HFF-Myc (cell line): Measurements from ENCODE around the gene NEMP2.
A peak's percentile ranks its signal among the peaks of the same experiment; 100 is the strongest.

ENCODE experiments used
- DNase-seq: peaks from one replicate; pipeline ENCODE4 v3.0.0-alpha.2; 2011; ENCODE audit warnings: low read depth; ENCODE audit errors: extremely low read depth
- H3K4me3 ChIP-seq: replicated peaks from 2 replicates; pipeline ENCODE4 v1.5.1; 2011; ENCODE audit warnings: low read depth, mild to moderate bottlenecking, control low read depth, low read length
- CTCF ChIP-seq: IDR thresholded peaks from 2 replicates; pipeline ENCODE4 v1.5.1; 2012; ENCODE audit warnings: mild to moderate bottlenecking, low read depth, low read length, control low read depth; ENCODE audit errors: missing control alignments

The NEMP2 gene

DNA sequence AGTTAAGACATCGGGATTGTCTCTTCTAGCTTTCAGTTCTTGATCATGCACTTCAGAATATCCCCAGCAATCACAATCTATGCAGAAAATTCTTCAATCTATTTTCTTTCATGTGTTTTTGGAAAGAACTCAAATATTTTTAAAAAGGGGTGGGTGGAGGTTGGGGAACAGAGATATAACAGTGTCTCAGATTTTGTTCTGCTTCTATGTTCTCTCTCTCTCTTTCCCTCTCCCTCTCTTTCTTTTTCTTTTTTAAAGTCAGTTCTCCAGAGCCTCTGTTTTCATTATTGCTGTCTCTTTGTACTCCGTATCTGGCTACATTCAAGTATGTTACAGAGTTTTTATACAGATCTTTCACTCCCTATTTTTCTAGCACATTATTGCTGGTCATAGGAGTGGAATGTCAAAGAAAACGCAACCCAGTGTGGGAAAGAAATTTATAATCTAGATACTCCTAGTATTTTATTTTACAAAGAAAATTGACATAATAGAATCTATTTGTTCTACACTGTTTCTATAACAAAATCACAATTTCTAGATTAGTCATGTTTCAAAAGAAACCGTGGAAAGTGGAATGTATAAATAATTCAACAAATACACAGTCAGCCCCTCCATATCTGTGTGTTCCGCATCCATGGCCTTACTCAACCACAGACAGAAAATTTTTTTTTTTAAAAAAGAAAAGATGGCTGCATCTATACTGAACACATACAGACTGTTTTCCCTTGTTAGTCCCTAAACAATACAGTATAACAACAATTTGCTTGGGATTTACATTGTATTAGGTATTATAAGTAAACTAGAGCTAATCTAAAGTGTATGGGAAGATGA is 11.2 kb upstream of the NEMP2 start:
- no peak for TF ChIP-seq CTCF
- no peak for DNase-seq
- no peak overlapping the region for H3K4me3 ChIP-seq

DNA sequence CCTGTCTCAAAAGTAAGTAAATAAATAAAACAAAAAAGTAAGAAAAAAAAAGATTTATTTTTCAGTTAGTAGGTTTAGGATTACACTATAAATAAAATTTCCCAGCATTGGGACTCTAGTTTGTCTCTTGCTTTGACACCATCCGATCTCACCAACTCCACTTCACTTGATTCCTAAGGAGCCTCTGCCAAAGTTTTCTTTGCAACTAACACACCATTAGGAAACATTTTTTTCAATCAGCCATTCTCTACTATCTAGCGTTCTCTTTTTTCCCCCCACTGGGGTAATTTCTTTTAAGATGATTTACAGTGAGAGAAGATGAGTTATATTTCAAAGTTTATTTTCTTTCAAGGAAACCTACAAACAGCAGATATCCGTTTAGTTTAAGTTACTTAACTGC is 10.6 kb upstream of the NEMP2 start:
- H3K4me3 ChIP-seq: no peak overlapping the region
- TF ChIP-seq CTCF: no peak
- no peak for DNase-seq

- no peak for TF ChIP-seq CTCF
- H3K4me3 ChIP-seq: no peak overlapping the region
- no peak for DNase-seq
Measured at GRCh38 chr2:190540048-190540447, 5.5 kb upstream of the NEMP2 start.

GRCh38 chr2:190538201-190538600 is 3.7 kb upstream of the NEMP2 start:
- no peak for DNase-seq
- no peak for TF ChIP-seq CTCF
- H3K4me3 ChIP-seq: no peak overlapping the region

- no peak overlapping the region for H3K4me3 ChIP-seq
- TF ChIP-seq CTCF: no peak
- DNase-seq: no peak
Measured at GRCh38 chr2:190537765-190538164, 3.2 kb upstream of the NEMP2 start.

GRCh38 chr2:190535586-190535985 is 1.1 kb upstream of the NEMP2 start:
- H3K4me3 ChIP-seq: peak overlapping the region; percentile 53; the same call in 1 of the 2 replicates
- TF ChIP-seq CTCF: no peak
- no peak for DNase-seq

DNA sequence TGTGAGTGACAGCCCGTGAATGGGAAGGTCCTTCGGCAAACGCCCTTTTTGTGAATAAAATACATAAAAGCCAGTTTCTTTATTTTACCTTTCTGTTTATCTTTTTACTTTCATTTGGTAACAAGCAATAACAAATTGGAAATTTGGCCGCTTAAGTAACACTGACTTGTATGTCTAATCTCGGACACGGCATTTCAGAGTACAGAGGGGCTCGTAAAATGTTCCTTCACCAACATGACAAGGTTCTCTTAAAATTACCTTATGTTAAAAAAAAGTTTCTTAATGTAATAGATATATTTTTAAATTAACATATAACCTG is 558 bp upstream of the NEMP2 start:
- DNase-seq: no peak
- TF ChIP-seq CTCF: no peak
- peak overlapping the region; percentile 53 for H3K4me3 ChIP-seq
